HG03039 (cell line): ENCODE results near the gene CMTM5.
"Not testable (repeated sequence)": the region's sequence is repeated elsewhere in the genome, so short reads cannot be mapped to it uniquely, and the experiment has no call there.

Experiments
- ATAC-seq: cut with Tn5 transposase; IDR thresholded peaks from one replicate; pipeline ENCODE4 v1.9.1; 2021; ENCODE audit warnings: mild to moderate bottlenecking, moderate library complexity; ENCODE audit not compliant: unreplicated experiment

CMTM5 gene

DNA sequence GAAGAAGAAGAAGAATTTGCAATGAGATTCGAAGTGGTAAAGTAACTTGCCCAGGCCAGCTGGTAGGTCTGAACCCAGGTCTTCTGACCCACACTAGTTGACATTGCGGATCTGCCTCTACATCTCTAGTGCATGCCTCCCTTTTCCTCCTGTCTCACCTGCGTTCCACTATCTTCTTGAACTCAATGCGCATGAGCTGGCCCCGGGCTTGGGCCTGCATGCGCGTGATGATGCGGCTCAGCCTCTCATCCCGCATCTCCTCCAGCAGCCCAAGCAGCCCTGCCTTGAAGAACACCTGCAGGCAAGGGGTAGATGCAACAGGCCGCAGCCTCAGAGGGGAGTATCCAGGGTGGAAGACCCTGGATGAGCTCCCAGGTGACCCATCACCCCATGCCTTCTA is 19.3 kb downstream of the CMTM5 start:
- ATAC-seq, result no peak

DNA sequence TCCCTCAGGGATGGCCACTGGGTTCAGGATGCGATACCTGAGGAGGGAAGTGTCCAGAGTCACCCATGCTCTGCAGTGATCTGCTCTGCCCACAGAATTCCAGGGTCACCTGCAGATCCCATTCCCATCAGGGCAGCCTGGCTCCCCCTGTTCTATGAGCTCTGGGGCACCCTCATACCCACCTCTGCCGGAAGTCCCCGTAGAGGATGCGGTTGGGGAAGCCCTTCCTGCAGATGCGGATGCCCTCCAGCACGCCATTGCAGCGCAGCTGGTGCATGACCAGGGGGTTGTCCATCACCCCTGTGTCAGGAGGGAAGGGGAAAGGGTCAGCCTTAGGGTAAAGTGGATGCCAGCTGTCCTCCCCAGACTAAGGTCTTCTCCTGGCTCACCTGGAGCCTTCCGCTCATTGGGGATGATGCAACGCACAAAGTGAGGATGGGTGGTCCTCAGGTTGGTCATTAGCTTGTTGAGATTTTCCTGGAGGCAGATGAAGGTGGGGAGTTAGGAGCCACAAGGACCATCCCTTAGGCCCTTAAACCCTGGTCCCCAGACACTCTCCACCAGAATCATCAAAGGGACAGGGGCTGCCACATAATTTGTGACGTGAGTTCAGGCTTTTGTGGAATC is 20.0 kb downstream of the CMTM5 start:
- ATAC-seq, result no peak

DNA sequence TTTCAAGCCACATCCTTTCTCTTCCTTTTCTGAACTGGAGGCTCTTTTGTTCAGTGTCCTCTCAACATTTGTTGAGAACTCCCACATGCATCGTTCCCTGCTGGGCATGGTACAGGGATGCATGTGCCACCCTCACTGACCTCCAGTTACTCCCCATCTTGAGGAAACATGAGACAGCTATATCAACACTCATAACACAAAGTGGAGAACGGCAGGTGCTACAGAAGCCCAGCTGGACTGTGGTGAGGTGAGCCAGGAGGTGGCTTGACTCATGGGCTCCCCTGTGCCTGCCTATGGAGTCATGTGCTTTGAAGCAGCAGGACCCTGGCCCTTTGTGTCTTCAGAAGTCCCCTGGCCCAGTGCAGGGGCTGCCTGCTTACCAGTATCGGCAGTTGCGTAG is 21.5 kb downstream of the CMTM5 start:
- ATAC-seq, result no peak

DNA sequence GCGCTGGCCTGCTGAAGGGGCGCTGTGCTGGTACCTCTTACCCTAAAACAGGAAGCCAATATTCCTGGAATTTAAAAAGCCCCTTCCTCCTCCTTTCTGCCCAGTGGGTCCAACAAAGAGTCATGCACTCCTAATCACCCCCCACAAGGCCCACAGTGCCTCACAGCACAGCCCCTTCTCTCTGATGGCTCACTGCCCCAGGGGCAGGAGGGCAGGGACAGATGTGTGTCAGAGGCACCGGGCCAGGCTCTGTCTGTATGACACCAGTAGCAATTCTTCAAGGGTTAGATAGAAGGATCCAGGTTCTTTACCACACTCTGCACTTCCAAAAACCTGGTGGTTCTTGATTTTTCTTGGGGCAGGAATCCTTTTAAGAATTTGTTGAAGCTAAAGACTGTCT is 22.3 kb downstream of the CMTM5 start:
- ATAC-seq, result no peak

DNA sequence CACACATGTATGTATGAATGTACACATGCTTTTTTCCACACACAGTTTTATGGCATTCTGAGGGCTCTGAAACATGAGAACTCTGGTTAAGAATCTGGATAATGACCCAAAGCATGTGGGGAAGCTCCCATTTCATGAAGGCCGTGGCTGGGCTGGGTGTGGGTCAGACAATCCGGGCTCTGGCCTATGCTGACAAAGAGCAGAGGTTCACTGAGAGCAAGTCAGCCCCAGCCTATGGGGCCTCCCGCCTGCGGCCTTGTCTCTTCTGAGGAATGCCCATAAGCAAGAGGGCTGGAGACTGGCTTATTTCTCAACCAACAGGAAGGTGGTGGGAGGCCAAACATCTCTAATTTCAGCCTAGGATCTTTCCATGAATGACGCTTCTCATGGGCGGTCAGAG is 22.7 kb downstream of the CMTM5 start:
- ATAC-seq, result no peak

DNA sequence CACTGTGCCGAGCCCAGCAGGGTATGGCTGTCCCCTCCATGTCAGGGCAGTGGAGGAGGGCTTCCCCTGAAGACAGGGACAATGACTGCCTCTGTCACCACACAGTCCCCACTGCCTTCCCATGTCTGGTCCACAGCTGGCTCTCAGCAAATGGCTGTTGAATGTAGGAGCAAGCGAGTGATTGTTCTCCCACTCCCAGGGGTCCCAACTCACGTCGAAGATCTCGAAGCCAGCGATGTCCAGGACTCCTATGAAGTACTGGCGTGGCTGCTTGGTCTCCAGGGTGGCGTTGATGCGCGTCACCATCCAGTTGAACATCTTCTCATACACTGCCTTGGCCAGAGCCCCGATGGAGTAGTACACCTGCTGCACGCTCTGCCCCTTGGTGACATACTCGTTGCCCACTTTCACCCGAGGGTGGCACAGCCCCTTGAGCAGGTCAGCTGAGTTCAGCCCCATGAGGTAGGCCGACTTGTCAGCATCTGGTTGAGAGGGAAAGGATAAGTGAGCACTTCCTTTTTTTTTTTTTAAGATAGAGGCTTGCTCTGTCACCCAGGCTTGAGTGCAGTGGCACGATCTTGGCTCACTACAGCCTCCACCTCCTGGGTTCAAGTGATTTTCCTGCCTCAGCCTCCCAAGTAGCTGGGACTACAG is 23.8 kb downstream of the CMTM5 start:
- not testable (repeated sequence) for ATAC-seq

DNA sequence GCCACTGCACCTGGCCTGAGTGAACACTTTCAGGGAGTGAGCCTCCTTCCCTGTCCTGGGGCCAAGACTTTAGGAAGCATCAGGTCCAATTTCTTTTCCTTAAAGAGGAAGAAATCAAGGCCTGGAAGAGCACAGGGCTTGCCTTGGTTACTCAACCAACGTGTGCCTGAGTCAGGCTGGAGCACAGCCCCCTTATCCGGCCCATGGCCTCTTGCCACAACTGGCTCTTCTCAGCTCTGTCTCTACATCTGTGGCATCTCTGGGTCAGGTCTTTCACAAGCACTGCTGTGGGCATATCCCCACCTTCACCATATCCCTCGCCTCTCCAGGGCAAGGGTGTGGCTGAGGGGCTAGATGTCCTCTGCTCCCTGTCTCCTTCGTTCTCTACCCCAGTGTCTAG is 24.4 kb downstream of the CMTM5 start:
- no peak for ATAC-seq

DNA sequence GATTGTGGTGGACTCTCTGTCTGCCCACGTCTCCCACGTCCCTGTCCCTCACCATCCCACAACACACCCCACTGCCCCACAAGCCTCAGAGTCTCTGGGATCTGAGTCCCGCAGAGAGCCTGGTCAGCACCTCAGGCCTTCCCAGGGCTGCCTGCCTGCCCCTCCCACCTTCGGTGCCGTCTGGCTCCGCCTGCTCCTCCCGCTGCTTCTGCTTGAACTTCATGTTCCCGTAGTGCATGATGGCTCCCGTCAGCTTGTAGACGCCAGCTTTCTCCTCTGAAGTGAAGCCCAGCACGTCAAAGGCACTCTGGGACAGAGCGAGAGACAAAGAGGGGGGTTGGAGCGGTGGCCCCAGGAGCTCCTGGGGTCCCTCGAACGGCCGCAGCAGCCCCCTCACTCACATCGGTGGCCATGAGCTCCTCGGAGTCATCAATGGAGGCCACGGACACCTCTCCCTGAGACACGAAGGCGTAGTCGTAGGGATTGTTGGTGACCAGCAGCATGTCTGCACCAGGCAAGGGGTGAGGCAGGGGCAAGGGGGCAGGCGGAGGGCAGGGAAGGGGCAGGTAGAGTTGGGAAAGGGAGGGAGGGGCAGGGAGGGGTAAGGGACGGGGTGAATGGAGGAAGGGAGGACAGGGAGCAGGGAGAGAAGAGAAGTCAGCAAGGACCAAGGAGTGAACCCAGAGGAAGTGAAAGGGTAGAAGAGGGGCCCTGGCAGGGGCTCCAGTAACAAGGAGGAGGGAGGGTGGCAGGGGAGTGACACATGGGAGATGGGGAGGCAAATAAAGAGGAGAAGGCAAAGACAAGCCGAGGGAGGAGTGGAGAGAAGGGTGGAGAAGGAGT is 25.7 kb downstream of the CMTM5 start:
- no peak for ATAC-seq

DNA sequence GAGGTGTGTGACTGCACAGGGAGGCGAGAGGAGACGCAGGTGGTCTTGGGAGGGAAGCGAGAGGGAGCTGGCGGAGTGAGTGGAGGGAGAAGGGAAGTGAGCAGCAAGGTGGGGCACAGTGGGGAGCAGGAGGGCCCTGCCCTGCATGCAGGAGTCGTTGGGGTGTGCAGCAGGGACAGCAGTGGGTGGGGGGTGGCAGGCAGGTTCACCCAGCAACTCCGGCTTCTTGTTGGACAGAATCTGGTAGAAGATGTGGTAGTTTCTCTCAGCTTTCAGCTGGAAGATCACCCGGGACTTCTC is 26.2 kb downstream of the CMTM5 start:
- no peak for ATAC-seq

DNA sequence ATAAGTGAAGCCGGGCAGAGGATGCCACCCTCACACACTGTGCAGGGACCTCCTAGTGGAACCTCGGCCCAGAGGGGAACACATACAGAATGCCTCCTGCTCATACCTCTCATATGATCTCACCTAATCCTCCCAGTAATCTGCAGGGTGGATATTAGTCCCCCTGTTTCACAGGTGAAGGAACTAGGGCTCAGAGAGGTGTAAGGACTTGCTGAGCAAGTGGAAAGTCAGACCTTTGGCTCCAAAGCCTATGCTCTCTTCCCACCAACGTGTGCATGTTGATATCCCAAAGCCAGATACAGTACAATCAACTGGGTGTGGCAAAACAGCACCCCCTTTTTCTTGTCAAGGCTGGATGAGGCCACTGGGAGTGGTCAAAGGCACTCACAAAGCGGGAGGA is 27.1 kb downstream of the CMTM5 start:
- no peak for ATAC-seq

DNA sequence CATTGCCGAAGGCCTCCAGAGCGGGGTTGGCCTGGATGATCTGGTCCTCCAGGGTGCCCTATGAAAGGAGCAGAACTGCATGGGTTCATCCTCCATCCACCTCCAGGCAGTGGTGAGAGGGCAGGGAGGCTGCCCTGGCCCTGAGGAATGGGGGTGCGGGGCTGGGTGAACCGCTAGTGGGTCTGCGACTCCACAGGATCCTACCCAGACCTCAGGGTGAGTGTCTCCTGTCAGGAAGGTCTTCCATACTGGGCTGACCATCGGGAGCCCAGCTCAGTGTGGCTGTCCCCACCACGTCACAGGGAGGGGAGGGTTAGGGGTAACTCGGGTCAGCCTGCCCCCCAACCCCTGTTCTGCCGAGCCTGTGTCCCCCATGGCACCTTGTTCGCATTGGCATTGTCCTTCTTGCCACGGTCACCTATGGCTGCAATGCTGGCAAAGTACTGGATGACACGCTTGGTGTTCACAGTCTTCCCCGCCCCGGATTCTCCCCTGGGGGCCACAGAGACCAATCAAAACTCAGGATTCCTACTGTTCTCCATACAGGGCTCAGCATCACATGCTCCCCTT is 27.6 kb downstream of the CMTM5 start:
- ATAC-seq, result no peak

DNA sequence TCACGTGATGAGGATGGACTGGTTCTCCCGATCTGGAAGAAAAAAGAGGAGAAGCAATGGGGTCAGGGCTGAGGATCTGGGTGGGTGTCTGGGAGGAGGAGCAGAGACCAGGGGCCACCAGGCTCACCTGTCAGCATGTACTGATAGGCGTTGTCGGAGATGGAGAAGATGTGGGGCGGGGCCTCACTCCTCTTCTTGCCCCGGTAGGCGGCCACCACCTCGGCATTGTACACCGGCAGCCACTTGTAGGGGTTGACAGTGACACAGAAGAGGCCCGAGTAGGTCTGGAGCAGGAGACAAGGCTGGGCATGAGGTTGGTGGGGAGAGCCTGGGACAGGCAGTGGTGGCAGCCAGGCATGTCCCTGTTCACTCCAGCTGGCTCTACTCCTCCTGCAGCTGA is 28.2 kb downstream of the CMTM5 start:
- ATAC-seq, result no peak

DNA sequence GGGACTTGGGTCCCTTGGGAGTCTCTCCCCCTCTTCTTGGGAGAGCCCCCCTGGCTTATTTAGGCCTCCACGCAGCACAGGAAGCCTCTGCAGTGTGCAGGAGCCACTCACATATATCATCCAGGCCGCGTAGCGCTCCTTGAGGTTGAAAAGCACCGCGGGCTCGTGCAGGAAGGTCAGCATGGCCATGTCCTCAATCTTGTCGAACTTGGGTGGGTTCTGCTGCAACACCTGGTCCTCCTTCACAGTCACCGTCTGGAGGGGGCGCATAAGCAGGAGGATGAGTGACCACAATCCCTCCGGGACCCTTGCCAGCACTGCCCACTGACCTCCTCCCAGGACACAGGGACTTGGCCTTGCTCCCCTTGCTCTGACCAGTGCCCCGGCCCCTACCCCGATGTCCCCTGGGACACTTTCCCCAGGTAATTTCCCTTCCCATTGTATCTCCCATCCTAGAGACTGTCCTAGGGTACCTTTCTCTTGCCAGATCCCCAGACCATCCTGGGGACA is 28.7 kb downstream of the CMTM5 start:
- ATAC-seq, result no peak

DNA sequence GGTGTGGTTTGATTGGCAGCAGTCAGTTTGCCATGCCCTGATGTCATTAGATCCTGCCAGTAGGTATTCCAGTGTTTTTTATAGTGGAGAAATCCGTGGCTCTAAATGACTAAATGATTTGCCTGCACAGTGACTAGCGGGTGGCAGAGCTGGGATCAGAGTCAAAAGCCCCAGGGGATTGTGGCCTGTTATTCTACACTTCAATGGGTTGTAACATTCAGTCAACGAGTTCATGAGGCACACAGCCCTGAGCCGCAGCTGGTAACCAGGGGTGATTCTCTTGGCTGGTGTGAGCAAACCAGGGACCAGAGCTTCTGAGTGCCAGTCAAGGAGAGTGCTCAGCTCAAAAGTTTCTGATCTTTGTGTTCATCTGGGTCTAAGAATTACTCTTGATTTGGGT is 29.4 kb downstream of the CMTM5 start:
- ATAC-seq, result no peak

DNA sequence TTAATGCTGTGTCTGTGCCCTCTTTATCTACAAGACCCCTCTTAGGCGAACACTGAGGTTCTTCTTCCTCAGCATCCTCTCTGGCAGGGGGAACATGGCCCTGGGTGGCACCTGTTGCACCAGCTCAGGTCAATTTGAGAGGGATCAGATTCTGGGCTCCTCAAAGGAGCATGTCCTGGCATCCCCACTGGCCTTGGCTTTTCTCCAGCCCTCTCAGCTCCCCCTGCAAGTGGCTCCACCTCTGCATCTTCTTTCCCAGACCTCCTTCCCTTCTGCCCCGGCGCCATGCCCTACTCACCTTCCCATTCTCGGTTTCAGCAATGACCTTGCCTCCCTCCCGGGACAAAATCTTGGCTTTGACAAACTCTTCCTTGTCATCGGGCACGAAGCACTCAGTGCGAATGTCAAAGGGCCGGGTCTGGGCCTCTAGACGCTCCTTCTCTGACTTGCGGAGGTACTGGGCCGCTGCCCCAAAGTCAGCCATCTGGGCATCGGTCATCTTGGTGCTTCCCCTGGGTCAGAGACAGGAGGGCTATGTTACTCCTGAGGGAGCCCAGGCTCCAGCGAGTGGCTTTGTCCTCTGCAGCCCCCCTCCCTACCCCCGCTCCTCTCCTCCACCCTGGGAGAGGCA is 30.0 kb downstream of the CMTM5 start:
- ATAC-seq, result no peak

DNA sequence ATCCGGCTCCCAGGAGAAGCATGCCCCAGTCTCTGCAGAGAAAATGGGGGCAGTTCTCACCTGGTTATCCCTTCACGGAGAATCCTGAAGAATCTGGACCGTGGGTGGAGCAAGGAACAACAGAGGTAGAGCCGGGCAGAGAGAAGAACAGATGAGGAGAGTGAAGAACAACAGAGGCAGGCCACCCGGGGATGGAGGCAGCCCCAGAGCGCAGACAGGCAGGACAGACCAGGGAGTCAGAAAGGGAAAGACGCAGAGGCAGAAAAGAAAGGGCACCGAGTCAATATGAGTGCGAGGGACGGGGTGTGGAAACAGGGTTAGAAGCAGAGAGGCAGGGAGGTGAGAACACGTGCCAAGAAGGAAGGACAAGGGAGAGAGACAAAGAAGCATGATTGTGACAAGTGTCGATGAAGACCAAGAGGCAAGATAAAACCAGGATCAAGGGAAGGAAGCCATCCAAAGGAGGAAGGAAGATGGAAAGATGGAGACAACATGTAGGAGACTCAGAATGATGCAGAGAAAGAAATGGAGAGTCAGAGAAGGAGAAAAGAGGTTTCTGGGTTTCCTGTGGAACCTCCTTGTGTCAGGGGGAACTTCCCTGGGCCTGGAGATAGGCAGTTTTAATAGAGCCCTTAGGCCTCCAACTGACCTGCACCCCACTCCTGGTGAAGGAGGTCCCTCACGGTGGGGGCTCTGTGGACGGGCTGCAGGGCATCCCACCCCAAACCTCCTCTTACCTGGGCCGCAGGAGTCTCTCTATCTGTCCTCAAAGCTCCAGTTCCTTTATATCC is 30.9 kb downstream of the CMTM5 start, which contains the start of gene MYH6:
TSS of gene MYH6 (minus strand) at position 758 of the 791 bp plus-strand sequence. CDS start 1,050 bp downstream, outside the sequence.
- ATAC-seq, result no peak

DNA sequence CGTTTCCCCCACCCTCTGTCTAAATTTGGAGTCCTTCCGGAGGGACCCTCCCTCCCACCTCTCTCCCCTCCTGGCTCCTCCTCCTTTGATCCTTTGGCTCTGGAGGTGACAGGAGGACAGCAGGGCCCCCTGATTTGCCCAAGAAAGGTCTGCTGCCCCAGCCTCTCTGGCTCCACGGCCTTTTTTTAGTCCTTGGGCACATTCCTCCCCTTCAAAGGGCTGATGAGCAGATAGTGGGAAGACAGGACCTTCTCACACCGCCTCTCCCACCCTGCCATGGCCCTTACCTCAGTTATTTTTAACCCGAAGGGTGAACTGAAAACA is 31.4 kb downstream of the CMTM5 start:
- ATAC-seq, result no peak

DNA sequence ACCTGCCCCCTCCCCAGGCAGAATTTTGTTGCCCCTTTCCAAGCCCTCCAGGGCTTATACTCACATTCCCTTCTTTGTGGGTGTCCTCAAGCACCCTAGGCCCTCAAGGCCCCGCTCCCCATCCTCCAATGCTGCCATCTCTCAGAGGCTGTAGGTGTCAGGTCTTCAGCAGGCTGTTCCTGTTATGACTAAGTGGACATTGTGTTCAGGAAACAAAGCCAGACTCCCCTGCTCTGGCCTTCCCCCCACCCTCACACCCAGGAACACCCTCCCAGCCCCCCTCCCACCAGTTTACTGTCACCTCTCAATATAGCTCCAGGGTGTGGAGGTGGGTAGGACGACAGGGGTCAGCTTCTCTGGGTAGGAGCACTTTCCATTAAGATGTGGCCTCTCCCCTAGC is 32.6 kb downstream of the CMTM5 start:
- ATAC-seq, result no peak

DNA sequence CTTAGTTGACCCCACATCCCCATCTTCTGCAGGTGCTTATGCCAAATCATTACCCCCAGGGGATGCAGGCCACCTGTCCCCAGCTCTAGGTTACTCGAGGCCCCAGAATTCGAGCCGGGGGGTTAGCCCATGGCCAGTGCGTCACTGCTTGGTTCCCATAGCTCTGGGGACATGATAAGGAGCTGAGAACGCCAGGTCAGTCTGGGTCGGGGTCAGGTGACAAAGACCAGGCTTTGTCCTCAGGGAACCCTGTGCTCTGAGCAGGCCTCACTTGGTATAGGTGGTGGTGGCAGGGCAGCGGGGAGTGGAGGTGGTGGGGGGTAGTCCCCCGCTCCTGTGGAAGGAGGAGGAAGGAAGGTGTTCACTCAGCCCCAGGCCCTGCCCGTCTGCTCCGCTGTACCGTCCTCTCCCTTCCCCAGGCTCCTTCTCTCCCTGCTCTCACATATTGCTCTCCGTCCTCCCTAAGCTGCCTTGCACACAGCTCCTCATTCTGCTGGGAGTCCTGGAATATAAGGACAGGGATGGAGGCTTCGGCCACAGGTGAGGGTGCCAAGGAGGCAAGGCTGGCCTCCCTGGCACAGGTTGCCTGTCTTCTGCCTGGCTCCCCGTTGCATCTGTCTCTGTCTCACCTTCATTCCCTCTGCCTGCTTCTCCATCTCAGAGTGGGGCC is 33.3 kb downstream of the CMTM5 start:
- ATAC-seq, result no peak
